GM23248 (cell line): ENCODE measurements around the gene CRYBG1.

Experiments used
- EZH2 ChIP-seq: fragments of 200-600 bp; sonication (generic); IDR thresholded peaks from 2 replicates; pipeline ENCODE4 v1.6.1; 2018; ENCODE audit warnings: antibody characterized with exemption, mild to moderate bottlenecking; ENCODE audit not compliant: insufficient read depth, poor library complexity, severe bottlenecking
- EZH2phosphoT487 ChIP-seq: fragments of 200-600 bp; sonication (generic); IDR thresholded peaks from 2 replicates; pipeline ENCODE4 v1.6.1; 2018; ENCODE audit warnings: antibody characterized with exemption, moderate library complexity, mild to moderate bottlenecking, low read depth; ENCODE audit not compliant: insufficient read depth

GRCh38 chr6:106477790-106478189 is 117.3 kb downstream of the CRYBG1 start:
- TF ChIP-seq EZH2 (no peak), EZH2phosphoT487 (no peak)
